Effector CD8-positive, alpha-beta T cell (primary cell): ENCODE measurements around the gene ANKMY1.

Source experiments
- DNase-seq: peaks from one replicate; lab custom pipeline; 2025; lab: John Stamatoyannopoulos, UW

Gene ANKMY1

GRCh38 chr2:240579771-240580614 lies 22.2 kb upstream of the ANKMY1 start:
- peak; percentile 36 for DNase-seq

- DNase-seq = no peak
Observed at GRCh38 chr2:240579071-240579762, 21.4 kb upstream of the ANKMY1 start.

GRCh38 chr2:240578488-240578887 lies 20.7 kb upstream of the ANKMY1 start:
- no peak for DNase-seq

DNA sequence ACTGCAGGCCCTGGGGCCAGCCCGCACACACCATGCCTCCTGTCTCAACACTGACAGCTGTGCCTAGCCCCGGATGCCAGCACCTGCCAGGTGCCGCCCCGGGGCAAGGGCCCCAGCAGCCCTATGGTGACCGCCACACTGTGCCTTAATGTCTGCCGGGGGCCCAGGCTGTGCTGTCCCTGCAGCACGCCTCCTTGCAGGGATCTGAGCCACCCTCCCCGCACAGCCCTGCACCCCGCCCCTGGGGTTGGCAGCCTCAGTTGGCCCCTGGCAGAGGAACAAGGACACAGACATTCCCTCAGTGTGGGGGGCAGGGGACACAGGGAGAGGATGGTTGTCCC lies 20.3 kb upstream of the ANKMY1 start:
- no peak for DNase-seq

GRCh38 chr2:240577281-240578109 lies 19.7 kb upstream of the ANKMY1 start:
- no peak for DNase-seq

GRCh38 chr2:240576436-240577205 lies 18.8 kb upstream of the ANKMY1 start:
- no peak for DNase-seq

GRCh38 chr2:240576036-240576435 lies 18.2 kb upstream of the ANKMY1 start:
- no peak for DNase-seq

GRCh38 chr2:240575101-240575965 lies 17.5 kb upstream of the ANKMY1 start:
- no peak for DNase-seq

- no peak for DNase-seq
Observed at GRCh38 chr2:240574386-240575100, 16.8 kb upstream of the ANKMY1 start.

DNA sequence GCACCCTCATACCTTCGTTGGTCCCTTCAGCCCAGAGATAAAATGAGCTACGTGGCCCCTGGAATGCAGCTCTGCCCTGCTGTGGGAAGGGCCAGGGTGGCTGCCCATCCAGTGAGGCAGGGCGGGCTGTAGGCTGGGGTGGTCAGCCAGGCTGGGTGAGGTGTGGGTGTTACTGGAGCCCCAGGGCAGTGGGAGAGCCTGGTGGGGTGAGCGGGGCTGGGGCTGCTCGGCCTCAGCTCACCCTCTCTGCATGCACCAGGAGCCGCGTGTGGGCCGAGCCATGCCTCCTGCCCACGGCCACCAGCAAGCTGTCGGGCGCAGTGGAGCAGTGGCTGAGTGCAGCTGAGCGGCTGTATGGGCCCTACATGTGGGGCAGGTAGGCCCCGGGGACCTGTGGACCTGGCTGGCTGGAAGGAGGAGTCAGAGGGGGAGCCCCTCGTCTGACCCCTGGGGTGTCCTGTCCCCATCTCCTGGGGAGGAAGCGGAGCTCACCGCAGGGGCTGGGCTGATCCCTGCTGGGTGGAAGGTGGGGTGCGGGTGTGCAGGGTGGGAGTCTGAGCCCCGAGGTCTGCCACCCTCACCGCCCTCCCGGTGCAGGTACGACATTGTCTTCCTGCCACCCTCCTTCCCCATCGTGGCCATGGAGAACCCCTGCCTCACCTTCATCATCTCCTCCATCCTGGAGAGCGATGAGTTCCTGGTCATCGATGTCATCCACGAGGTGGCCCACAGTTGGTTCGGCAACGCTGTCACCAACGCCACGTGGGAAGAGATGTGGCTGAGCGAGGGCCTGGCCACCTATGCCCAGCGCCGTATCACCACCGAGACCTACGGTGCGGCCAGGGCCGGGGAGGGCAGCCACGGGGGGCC lies 16.0 kb upstream of the ANKMY1 start:
- DNase-seq = no peak

GRCh38 chr2:240573071-240573515 lies 15.3 kb upstream of the ANKMY1 start:
- no peak for DNase-seq

GRCh38 chr2:240572141-240573031 lies 14.6 kb upstream of the ANKMY1 start:
- no peak for DNase-seq

DNA sequence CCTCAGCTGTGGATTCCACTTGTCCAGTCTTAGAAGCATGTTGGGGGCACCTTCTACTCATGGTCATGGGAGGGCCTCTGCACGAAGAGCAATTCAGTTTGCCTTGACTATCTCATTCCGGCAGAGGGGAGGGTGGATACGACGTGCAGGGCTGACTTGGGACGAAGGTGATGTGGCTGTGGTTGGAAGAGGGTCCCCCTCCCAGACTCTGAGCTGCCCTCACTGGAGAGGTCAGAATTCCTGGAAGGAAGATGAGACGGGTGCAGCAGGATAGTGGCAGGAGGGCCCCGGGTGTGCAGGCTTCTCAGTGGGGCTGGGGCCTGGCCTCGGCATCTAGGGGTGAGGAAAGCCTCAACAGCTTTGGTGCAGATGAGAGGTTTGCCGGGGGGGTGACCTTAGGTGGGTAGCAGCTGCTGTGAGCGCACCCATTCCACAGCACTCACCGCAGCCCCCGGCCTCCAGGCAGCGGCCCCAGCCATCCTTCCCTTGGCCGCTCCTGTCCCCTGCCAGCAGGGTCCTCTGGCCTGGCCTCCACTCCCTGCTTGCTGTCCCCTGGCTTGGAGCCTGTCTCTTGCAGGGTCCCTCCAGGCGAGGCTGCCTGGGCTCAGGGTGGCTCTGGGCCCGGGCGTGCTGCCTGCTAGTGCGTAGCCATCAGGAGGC lies 13.7 kb upstream of the ANKMY1 start:
- no peak for DNase-seq

DNA sequence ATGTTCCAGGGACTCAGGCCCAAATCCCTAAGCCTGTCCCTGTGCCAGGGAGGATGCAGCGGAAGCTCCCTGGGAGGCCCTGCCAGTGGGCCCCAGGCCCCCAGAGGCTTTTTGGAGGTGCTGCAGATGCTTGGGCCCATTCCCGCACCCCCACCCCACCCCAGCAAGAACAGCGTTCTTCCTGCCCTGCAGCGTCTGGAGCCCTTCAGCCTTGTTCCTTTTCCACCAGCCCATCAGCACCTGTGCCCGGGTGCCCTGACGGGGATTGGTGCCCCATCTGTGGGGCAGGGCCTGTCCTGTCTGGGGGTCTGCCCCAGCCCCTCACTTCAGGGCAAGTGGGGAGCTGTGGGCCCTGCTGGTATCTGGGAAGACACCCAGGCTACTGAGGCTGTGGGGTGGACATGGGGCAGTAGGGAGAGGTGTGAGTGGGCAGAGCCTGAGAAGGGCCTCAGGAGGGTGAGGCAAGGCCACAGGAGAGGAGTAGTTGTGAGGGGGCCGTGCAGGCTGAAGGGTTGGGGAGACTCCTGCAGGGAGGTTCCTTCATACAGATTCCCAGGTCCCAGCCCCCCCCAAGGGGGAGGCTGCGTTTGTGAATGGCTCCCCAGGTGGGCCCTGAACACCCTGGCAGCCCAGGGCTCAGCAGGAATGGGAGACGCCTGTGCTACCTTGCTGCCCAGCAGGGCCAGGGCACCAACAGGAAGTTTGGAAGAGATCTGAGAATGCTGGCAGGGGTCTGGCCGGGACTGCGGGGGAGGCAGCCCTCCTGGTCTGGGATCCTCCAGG lies 12.9 kb upstream of the ANKMY1 start:
- no peak for DNase-seq

GRCh38 chr2:240569998-240570530 lies 12.3 kb upstream of the ANKMY1 start:
- DNase-seq = no peak

DNA sequence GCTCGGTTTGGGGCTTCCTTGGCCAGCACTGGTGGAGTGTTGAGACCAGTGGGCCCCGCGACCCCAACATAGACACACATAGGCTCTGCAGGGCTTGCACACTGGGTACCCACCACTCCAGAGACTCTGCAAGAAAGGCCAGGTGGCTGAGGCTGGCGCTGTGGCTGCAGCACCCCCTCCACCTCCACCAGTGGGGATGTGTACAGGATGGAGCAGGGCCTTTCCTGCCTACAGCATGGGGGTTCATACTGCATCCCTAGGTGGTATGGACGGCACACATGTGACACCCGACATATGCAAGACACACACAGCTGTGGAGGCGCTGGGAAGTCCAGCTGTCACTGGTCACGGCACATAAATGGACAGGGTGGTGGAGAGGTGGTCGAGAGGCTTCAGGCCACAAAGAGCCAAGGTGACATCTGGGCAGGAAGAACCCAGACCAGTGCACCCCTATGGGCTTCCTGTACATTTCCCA lies 11.8 kb upstream of the ANKMY1 start:
- no peak for DNase-seq
